HG03039 (cell line): Measurements from ENCODE around the gene ZNF292.
A peak's percentile ranks its signal among the peaks of the same experiment; 100 is the strongest.
"Not testable (repeated sequence)": the region's sequence is repeated elsewhere in the genome, so short reads cannot be mapped to it uniquely, and the experiment has no call there.

Experiments used
- ATAC-seq: cut with Tn5 transposase; IDR thresholded peaks from one replicate; pipeline ENCODE4 v1.9.1; 2021; ENCODE audit warnings: mild to moderate bottlenecking, moderate library complexity; ENCODE audit not compliant: unreplicated experiment

Gene ZNF292

DNA sequence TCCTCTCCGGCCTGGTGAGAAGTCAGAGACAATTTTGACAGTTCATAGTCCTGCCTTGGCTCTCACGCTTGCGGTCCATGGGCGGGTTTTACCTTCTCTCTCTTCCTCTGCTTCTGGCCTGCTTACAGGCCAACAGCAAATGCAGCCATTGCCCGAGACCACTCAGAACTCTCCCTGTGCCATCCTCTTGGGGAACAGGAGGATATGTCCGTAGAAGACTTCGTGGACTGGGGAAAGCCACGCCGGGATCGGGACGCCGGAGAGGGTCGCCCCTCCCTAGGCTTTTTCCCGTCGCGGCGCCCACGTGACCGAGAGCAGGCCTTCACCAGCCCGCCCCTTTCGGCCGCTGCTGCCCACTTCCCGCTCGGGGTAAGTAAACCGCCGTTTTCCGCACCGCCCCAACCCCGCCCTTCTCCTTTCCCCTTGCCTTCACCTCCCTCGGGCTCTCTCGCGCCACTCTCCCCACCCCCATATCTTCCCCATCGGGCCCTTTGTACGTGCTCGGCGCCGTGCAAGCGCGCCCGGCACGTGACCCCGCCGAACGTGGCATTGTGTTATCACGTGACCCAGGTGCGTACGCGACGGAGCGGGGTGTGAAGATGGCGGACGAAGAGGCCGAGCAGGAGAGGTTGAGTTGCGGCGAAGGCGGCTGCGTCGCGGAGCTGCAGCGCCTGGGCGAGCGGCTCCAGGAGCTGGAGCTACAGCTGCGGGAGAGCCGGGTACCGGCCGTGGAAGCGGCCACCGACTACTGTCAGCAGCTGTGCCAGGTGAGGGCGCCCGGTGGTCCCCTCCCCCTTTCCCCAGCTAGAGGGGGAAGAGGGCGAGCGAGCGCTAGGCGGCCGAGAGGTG lies at the start of gene ZNF292:
ZNF292 (plus strand) TSS at position 573 of the 849 bp plus-strand sequence; CDS start at position 600, 27 bp downstream.
- peak; percentile 73 for ATAC-seq

DNA sequence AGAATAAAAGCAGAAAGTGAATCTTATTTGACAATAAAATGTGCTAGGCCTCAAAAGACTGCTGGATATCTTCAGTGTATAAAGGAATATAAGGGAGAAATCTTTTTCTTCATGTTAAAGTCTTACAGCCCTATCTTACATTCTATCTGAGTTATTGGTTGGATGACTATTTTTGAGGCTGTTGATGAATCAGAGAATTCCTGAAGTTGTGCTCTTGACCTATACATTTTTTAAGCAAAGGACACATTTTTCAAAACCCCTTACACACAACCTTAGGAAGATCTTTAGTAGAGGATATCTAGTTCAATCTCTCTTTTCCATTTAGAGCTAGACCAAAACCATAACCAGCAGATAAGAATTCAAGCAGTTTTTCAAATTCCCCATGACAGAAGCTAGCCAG lies 49.5 kb upstream of the ZNF292 start:
- ATAC-seq = no peak

DNA sequence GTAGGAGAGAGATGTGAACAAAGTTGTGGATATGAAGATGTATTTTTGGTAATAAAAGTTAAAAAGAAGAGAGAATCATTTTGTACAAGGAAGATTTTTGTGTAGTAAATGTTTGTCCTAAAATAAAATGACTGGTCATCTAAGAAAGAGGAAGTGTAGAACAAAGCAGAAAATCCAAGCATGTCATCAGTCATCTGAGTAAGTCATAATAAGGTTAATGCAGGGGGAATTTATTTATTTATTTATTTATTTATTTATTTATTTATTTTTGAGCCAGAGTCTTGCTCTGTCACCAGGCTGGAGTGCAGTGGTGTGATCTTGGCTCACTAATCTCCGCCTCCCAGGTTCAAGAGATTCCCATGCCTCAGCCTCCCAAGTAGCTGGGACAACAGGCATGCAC lies 44.7 kb upstream of the ZNF292 start:
- ATAC-seq = no peak

DNA sequence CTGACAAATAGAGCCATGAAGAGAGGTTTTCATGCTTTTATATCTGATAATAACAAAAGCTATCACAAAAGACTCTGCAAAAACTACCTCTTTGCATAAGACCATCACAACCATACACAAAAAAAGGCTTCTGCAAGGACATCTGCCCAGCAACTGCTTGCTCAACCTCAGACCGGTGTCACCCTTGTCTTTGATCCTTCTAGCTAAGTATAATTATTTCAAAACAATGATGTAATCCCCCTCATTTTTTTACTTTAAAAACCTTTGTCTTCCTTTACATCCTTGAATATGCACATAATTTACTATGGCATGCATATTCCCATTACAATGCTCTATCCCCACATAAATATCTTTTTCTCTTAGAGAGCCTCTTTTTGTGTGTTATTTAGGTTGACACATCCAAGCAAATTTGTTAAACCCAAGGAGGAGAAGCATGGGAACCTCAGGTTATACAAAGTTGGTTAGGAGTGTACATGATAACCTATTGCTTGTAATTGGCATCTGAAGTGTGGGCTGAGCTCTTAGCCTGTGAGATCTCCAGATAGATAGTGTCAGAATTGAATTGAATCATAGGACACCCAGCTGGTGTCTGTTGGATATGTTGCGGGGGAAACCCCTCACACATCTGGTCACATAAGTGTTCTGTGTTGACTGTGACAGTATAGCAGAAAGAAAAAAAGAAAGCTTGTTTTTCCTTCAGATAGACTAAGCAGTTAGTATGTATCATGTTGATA lies 39.8 kb upstream of the ZNF292 start:
- peak; percentile 94 for ATAC-seq

DNA sequence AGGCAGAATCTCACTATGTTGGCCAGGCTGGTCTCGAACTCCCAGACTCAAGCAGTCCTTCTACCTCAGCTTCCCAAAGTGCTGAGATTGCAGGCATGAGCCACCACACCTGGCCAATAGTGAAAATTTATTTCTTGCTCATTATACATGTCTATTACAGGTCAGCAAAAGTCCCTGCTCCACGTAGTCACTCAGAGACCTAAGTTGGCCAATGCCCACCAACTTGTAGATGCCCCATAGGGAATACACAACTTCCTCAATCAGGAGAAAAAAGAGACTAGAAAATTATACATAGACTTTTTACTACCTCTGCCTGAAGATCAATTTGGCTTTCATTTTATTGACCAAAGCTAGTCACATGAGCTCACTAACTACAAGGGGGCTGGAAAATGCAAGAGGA lies 38.4 kb upstream of the ZNF292 start:
- ATAC-seq = no peak

DNA sequence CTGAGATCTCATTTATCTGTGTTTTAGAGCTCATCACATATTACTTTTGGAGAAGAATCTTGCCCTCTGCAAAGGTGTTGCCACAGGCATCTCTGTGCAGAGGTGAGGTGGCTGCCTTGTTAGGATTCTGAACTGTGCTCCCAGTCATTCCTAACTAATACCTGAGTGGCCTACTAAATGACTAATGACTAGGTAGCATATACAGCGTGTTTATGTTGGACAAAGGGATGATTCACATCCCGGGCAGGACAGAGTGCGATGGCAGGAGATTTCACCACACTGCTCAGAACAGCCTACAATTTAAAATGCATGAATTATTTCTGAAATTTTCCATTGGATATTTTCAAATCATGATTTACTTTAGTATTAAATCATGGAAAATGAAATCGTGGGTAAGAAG lies 37.3 kb upstream of the ZNF292 start:
- ATAC-seq = no peak

DNA sequence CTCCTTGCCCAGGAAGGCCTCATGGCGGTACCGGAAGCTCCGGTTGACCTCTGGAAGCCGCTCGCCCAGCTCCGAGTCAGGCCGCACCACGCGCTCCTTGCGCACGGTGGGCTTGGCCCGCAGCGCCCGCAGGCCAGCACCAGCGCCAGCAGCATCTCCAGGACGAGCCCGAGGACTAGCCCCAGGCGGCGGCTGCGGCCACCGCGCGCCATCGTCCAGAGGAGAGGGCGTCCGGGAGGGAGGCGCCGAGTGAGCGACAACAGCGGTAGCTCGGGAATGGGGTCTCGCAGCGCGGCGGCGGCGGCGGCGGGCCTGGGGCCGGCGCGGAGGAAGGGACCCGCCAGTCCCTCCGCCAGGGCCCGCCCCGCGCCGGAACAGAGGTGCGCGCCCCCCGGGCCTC lies 32.9 kb upstream of the ZNF292 start:
- no peak for ATAC-seq

DNA sequence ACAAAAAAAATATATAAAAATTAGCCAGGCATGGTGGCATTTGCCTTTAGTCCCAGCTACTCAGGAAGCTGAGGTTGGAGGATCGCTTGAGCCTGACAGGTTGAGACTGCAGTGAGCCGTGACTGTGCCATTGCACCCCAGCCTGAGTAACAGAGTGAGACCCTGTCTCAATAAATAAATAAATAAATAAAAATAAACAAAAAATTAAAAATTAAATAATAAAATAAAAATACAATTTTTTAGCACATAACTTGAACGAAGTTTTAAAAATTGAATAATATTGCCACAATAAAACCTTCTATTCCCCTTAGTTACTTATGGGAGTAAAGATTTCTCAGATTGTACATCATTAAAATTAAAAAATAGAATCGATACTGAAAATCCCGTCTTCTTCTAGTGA lies 31.3 kb upstream of the ZNF292 start:
- no peak for ATAC-seq

DNA sequence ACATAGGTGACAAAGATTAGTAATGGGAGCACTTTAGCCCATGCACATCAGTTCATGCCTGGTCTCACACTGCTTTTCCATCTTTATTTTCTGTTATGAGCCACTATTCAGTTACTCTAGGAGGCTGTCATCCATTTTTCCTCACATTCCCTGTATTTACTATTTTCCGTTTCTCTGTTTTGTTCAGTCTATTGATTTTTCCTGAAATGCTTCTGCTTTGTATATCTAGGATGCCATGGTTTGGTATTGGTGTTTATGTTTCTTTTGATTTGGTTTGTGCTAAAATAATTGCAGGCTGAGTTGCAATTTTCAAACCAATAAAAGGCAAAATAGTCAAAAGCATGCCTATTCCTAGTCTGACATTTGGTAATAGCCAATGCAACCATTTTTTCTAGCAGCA lies 28.9 kb upstream of the ZNF292 start:
- no peak for ATAC-seq

DNA sequence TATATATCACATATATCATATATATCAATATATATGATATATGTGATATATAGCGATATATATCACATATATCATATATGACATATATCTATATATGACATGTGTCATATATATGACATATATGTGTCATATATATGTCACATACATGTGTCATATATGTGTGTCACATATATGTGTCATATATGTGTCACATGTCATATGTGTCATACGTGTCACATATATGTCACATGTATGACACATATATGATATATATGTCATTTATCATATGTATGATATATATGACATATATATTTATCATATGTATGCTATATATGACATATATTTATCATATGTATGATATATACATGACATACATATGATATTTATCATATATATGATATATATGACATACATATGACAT lies 27.6 kb upstream of the ZNF292 start:
- ATAC-seq = no peak

DNA sequence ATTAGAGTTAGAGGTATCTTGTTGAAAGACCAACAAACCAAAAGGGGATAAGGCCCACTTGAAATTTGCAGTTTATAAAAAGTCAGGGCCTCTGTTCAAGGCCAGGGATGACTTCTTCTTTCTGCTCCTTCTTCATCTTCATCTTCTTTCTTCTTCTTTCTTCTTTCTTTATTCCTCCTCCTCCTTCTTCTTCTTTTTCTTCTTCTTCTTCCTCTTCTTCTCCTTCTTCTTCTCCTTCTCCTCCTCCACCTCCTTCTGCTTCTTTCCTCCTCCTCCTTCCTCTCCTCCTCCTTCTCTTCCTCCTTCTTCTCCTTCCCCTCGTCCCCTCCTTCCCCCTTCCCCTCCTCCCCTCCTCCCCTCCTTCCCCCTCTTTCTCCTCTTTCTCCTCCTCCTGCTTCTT lies 18.4 kb upstream of the ZNF292 start:
- ATAC-seq = no peak

DNA sequence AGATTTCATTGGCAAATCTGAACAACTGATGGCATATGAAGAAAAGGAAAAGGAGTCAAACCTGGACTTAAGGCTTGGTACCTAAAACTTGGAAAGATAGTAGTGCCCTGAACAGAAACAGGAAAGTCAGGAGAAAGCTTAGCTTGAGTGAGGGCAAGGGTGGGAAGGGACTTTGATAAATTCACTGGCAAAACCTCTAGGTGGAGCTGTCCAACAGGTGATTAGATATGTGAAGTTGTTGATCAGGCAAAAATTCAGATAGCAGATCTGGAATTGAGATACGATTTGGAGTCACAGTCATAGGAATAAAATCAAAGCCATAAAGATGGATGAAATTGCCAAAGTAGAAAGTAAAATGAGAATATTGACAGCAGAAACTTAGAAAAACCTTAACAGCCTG lies 16.1 kb upstream of the ZNF292 start:
- ATAC-seq = peak; percentile 64

DNA sequence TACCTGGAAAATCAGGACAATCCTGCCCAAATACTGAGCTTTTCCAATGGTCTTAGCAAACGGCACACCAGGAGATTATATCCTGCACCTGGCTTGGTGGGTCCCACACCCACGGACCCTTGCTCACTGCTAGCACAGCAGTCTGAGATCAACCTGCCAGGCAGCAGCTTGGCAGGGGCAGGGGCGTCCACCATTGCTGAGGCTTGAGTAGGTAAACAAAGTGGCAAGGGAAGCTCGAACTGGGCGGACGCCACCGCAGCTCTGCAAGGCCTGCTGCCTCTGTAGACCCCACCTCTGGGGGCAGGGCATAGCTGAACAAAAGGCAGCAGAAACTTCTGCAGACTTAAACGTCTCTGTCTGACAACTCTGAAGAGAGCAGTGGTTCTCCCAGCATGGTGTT lies 15.4 kb upstream of the ZNF292 start:
- not testable (repeated sequence) for ATAC-seq

DNA sequence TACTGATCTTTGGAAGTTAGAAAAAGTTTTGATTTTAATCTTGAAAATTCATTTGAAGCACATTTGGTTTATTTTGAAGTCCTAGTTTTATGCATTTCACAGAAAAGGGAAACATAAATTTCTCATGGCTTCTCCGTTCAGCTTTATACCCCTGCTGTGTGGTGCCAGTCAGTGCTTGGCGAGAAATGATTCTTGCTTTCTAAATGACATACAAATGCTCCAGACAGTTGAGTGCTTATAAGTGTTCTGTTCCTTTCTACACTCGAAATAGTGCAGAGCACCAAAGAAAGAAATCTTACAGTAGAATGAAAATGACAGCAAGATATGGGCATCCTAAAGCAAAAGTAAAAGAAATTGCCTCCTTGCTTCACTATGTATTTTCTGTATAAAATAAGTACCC lies 9.0 kb upstream of the ZNF292 start:
- ATAC-seq = peak; percentile 72

DNA sequence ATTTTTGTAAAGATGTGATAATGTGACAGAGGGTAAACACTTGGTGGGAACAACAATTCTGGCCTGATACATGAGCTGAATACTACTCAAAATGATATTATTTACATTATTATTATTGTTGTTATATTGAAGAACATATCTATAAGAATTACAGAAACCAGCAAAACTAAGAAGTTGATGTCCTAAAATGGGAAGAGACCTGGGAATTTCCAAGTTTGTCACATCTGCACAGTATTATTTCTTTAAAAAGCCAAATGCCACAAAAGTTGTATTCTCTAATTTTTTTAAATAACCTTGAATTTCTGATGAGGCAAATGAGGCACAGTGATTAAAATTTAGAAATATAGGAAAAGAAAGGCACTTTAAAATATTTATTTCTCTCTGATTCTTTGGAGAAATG lies 5.0 kb upstream of the ZNF292 start:
- ATAC-seq = no peak

DNA sequence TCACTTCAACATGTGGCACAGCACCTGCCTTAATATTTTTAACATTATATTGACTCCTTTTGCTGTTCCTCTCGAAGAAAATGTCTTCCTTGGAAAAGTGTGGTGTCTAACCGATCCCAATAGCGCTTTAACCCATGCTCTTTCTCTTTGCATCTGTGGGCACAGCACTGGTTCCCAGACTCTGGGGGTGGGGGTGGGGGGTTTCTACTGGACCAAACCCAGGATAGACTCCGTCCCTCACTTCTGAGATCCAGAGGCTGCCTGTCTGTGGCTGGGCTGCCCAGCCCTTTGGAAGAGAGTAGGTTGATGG lies 3.9 kb upstream of the ZNF292 start:
- no peak for ATAC-seq

DNA sequence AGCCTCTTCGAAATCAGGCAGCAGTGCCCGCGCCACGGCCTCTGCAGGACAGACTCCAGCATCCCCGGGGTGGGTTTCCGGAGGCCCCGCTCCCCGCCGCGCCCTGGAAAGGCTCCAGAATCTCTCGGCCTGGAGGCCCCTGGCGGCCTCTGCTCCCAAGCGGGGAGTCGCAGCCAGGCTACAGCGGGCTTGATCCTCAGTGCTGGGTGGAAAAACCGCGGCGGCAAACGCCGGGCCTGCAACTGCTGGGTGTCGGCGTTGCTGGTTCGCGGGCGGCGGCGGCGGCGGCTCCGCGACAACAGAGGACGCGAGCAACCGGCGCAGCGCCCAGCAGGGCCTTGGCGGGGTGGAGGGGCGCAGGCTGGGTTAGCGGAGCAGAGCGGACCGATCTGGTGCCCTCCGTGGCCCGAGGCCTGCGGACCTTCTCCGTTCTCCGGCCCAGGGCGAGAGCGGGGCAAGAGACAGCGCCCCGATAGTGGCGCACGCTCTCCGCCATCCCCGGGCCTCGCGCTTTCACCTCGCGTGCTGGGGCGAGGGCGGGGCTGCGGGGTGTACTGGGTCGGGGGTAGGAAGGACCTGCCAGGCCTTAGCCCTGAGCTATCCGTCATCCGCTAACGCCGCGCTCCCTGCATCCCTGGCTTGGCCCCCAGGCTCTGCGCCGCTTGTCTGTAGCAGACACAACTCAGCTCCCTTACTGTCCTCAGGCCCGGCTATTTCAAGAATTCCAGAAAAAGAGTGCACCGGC lies 3.4 kb upstream of the ZNF292 start:
- ATAC-seq = peak; percentile 24

DNA sequence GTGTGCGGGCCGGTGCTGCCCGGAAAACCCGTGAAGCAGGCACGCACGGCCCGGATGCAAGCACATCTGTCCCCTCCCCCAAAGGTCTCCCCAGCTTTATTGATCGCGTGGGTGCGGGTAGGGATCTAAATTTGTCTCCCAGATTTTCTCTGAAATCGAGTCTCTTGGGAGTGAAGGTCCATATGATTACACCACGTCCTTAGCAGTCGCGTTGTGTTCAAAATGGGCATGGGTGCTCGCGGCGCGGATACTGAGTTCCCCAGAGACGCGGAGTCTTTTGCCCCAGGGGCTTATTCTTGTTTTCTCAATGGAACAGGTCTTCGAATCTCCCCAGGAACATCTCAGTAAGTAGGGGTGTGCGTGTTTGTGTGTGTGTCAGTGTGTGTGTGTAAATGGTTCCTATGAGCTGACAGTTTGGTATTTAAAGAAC lies 2.8 kb upstream of the ZNF292 start:
- ATAC-seq = no peak

DNA sequence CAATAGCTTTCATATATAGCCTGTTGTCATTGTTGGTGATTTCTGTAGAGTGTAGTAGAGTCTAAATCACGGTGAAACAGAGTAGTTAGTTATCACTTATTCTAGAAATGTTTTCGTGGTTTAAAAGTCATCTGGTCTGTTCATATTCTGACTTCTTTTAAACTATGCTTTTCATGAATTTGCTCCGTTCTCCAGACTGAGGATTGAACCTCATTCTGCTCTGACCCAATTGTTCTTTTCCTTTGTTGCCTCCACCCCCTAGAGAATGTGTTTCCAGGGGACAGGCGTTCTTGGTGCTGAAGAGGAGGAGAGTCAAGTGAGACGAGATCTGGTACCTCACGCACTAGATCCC lies 748 bp upstream of the ZNF292 start:
- ATAC-seq = no peak

DNA sequence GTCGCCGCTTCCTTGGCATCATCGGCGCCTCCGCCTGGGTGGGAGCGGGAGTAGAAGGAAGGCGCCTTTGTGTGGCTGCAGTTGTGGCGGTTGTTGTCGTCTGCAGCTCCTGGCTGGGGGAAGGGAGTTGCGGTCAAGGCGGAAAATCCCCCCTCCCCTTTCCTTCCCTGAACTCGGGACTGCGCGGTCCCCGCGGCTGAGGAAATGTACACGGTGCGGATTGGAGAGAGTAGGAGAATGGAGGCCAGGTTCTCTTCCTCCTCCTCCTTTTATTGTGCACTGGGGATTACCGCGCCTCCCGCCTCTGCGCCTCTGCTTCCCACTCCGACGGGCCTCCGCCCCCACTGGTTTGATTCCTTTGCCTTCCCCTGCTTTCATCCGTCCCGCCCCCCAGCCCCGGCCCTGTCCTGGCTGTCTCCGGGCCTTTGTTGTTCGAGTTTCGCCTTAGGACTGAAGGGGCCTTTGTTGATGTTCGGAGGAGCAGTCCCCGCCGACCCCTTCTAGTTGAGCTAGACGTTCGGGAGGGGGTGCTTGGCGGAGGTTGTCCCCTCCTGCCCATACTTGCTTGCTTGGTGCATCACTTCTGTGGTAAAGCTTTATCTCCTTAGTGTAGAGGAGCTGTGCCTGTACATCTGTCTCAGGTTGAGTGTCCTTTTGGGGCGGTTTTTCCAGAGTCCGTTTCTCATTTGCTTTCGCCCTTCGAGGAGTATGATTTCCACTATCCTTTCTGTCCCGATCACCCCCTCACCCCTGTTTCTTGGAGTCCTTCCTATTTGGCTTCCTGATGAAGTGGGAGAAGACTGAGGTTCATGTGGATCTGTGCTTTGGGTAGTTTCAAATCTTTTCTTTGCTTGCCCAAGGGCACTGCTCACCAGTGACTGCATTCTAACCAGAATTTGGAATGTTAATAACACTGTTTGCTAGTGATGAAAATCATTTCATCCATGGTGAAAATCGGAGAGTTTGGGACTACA lies 764 bp downstream of the ZNF292 start:
- peak; percentile 1 for ATAC-seq

DNA sequence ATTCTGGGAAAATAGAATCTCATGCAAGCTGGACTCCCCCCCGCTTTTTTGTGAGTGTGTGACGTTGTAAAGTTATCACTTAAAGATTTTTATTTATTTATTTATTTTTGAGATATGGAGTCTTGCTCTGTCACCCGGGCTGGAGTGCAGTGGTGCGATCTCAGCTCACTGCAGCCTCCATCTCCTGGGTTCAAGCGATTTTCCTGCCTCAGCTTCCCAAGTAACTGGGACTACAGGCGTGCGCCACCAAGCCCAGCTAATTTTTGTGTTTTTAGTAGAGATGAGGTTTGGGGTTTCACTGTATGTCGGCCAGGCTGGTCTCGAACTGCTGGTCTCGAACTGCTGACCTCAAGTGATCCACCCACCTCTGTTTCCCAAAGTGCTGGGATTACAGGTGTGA lies 2.2 kb downstream of the ZNF292 start:
- ATAC-seq = not testable (repeated sequence)
